GM15510 (cell line): ENCODE results near the gene ITPKB.

Experiments
- POLR2A ChIP-seq: IDR thresholded peaks from 3 replicates; pipeline ENCODE4 v1.6.1; 2011; ENCODE audit warnings: borderline replicate concordance; ENCODE audit not compliant: insufficient read length; ENCODE audit errors: extremely low read depth

Gene ITPKB

GRCh38 chr1:226642421-226642820 lies 96.7 kb downstream of the ITPKB start:
- no peak for TF ChIP-seq POLR2A

GRCh38 chr1:226641671-226642231 lies 97.3 kb downstream of the ITPKB start:
- TF ChIP-seq POLR2A, result no peak

GRCh38 chr1:226640321-226641136 lies 98.6 kb downstream of the ITPKB start:
- TF ChIP-seq POLR2A, result no peak

- no peak for TF ChIP-seq POLR2A
Measured at GRCh38 chr1:226639631-226640061, 99.4 kb downstream of the ITPKB start.

- no peak for TF ChIP-seq POLR2A
Measured at GRCh38 chr1:226638608-226639007, 100.5 kb downstream of the ITPKB start.

- TF ChIP-seq POLR2A, result no peak
Measured at GRCh38 chr1:226638001-226638601, 101.0 kb downstream of the ITPKB start.

- no peak for TF ChIP-seq POLR2A
Measured at GRCh38 chr1:226637147-226637935, 101.7 kb downstream of the ITPKB start.

- no peak for TF ChIP-seq POLR2A
Measured at GRCh38 chr1:226636847-226637096, 102.3 kb downstream of the ITPKB start.

- TF ChIP-seq POLR2A, result no peak
Measured at GRCh38 chr1:226635456-226635941, 103.6 kb downstream of the ITPKB start.

GRCh38 chr1:226634611-226635246 lies 104.4 kb downstream of the ITPKB start:
- TF ChIP-seq POLR2A, result no peak

GRCh38 chr1:226634166-226634588 lies 104.9 kb downstream of the ITPKB start:
- TF ChIP-seq POLR2A, result no peak

GRCh38 chr1:226633541-226634165 lies 105.4 kb downstream of the ITPKB start:
- TF ChIP-seq POLR2A, result no peak

GRCh38 chr1:226632922-226633351 lies 106.1 kb downstream of the ITPKB start:
- TF ChIP-seq POLR2A, result no peak
